ENCODE measurements around the gene HMGCS2. TPM values are rescaled to one million over a fixed set of nuclear protein-coding genes. Genes with fewer than 3 reads are reported as not detected.

The HMGCS2 gene
- total RNA-seq, 1 experiment from 2014 or later: not detected

DNA sequence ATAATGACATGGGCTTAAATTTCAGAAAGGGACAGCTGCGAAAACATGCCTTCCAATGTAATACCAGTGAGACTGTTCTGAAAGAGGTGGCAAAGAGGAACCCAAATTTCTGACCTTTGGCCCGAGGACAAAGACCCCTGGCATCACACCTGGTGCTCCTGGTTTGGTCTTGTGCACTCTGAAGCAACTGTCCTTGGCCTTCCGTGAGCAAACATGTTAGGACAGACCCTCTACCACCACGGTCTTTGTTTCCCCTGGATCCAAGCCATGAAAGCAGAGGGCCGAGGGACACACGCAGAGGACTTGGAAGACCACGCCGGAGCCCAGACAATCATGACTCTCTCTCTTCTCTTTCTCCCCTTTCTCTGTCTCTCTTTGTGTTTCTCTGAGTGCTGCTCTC lies 36.5 kb upstream of the HMGCS2 start:
- Histone ChIP-seq H4K20me1 (ENCODE audit: insufficient read depth) (no peaks in the 10 kb centered on the region), H3K27ac (no peak overlapping the region), H3F3A (ENCODE audit: insufficient read depth, low read depth) (no peaks in the 10 kb centered on the region), H3K4me3 (no peak overlapping the region), H3K36me3 (ENCODE audit: low read depth) (no peaks in the 10 kb centered on the region), H3K9me2 (ENCODE audit: insufficient read depth) (no peaks in the 10 kb centered on the region), H3K4me1 (replicated peaks; ENCODE audit: insufficient read depth) (no peaks in the 10 kb centered on the region), H2AFZ (no peak overlapping the region), H3K9me3 (ENCODE audit: insufficient read depth, low read depth) (no peaks in the 10 kb centered on the region), H3K79me2 (ENCODE audit: low read depth) (no peaks in the 10 kb centered on the region), H3K27me3 (ENCODE audit: insufficient read depth, low read depth) (no peaks in the 10 kb centered on the region), H3K4me2 (no peak overlapping the region)
- CTCF ChIA-PET: interaction anchor here (0.6 kb wide), 1 partner anchor 18 kb away, joined by 3 read pairs; no protein-coding TSS in a partner anchor
- DNase-seq: no peak
- BruUV-seq (replicated peaks): no TSS peak
- TF ChIP-seq CTCF (conservative IDR thresholded peaks at IDR 0.05) (no peak), EZH2 (IDR thresholded peaks at IDR 0.05; ENCODE audit: low read depth) (no peak)
- POLR2A ChIA-PET (ENCODE audit: unreplicated experiment): no interaction called here
- intact Hi-C loops (cut with micrococcal nuclease; ENCODE audit: unreplicated experiment): loop anchor here (10.0 kb wide), 1 partner anchor 60 kb away; no protein-coding TSS in a partner anchor

- Histone ChIP-seq H3K27me3 (ENCODE audit: insufficient read depth, low read depth) (no peaks in the 10 kb centered on the region), H3K4me3 (no peak overlapping the region), H3K9me2 (ENCODE audit: insufficient read depth) (no peaks in the 10 kb centered on the region), H3K36me3 (ENCODE audit: low read depth) (no peaks in the 10 kb centered on the region), H3F3A (ENCODE audit: insufficient read depth, low read depth) (no peaks in the 10 kb centered on the region), H3K4me2 (no peak overlapping the region), H3K79me2 (ENCODE audit: low read depth) (no peaks in the 10 kb centered on the region), H2AFZ (no peak overlapping the region), H4K20me1 (ENCODE audit: insufficient read depth) (no peaks in the 10 kb centered on the region), H3K4me1 (replicated peaks; ENCODE audit: insufficient read depth) (no peaks in the 10 kb centered on the region), H3K9me3 (ENCODE audit: insufficient read depth, low read depth) (no peaks in the 10 kb centered on the region), H3K27ac (no peak overlapping the region)
- DNase-seq: no peak
- intact Hi-C loops (cut with micrococcal nuclease; ENCODE audit: unreplicated experiment): loop anchor here (10.0 kb wide), 1 partner anchor 65 kb away; no protein-coding TSS in a partner anchor
- ChIA-PET POLR2A (ENCODE audit: unreplicated experiment) (no interaction called here), CTCF (no interaction called here)
- no TSS peak for BruUV-seq (replicated peaks)
- no peak for TF ChIP-seq CTCF (conservative IDR thresholded peaks at IDR 0.05)
- no peak for TF ChIP-seq EZH2 (IDR thresholded peaks at IDR 0.05; ENCODE audit: low read depth)
Observed at GRCh38 chr1:119799599-119800177, 31.0 kb upstream of the HMGCS2 start.

DNA sequence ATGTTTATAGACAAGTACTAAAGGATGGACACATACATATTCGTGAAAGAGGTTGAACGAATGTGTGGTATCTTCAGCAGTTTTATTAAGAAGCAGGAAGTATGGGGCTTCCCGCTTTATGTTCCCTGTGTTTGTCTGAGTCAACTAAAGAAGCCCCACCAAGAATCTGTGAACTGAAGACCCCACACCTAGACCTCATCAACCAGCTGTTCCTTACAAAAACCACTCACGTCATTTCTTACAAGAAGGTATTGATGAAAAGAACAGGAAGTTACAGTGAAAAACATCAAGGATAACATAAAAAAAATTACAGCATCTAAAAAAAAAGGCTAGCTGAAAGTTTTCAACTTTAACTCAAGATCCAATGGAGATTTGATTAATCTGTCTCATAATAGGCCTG lies 30.3 kb upstream of the HMGCS2 start:
- H4K20me1 ChIP-seq (ENCODE audit: insufficient read depth): no peaks in the 10 kb centered on the region
- no peak overlapping the region for H3K27ac ChIP-seq
- ChIA-PET POLR2A (ENCODE audit: unreplicated experiment) (no interaction called here), CTCF (no interaction called here)
- no peaks in the 10 kb centered on the region for H3K4me1 ChIP-seq (replicated peaks; ENCODE audit: insufficient read depth)
- TF ChIP-seq EZH2 (IDR thresholded peaks at IDR 0.05; ENCODE audit: low read depth) (no peak), CTCF (conservative IDR thresholded peaks at IDR 0.05) (no peak)
- intact Hi-C loops (cut with micrococcal nuclease; ENCODE audit: unreplicated experiment): no loop called here
- no peaks in the 10 kb centered on the region for H3K79me2 ChIP-seq (ENCODE audit: low read depth)
- no peaks in the 10 kb centered on the region for H3K36me3 ChIP-seq (ENCODE audit: low read depth)
- H3K4me2 ChIP-seq: no peak overlapping the region
- no peaks in the 10 kb centered on the region for H3K9me2 ChIP-seq (ENCODE audit: insufficient read depth)
- no TSS peak for BruUV-seq (replicated peaks)
- no peak for DNase-seq
- no peak overlapping the region for H3K4me3 ChIP-seq
- H3K27me3 ChIP-seq (ENCODE audit: insufficient read depth, low read depth): no peaks in the 10 kb centered on the region
- no peaks in the 10 kb centered on the region for H3K9me3 ChIP-seq (ENCODE audit: insufficient read depth, low read depth)
- no peak overlapping the region for H2AFZ ChIP-seq
- no peaks in the 10 kb centered on the region for H3F3A ChIP-seq (ENCODE audit: insufficient read depth, low read depth)
